HG03108 (cell line): ENCODE measurements around the gene PIWIL1.

ENCODE experiments used
- ATAC-seq: cut with Tn5 transposase; IDR thresholded peaks from one replicate; pipeline ENCODE4 v1.9.1; 2021; ENCODE audit warnings: moderate library complexity; ENCODE audit not compliant: unreplicated experiment

Gene PIWIL1

DNA sequence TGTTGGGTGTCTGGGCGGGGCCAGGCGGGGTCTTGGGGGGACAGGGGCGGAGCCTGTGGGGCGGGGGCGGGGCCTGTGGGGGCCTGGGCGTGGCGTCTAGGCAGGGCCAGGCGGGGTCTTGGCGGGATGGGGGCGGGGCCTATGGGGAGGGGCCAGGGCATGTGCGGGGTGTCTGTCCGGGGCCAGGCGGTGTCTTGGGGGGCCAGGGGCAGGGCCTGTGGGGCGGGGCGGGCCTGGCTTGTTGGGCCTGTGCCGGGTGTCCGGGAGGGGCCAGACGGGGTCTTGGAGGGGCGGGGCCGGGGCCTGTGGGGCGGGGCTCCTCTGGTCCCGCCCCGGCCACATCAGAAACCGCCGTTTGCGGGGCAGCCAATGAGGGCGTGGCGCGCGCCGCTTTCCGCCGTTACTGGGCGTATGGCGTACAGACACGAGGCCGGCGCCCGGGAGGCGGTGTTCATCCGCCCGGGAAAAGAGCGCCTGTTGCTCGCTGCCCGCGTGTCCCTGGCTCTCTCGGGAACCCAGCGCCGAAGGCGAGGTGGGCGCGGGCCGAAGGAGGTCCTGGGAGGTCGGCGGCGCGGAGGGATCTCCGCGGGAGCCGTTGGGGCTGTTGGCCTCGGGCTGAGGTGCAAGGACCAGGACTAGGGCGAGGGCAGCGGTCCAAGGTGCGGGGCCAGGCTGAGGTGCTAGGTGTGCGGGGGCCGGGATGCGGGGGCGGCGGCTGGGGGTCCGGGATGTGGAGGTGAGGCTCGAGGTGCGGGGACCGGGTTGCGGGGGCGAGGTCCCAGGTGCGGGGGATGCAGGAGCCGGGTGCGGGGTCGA is at the start of gene PIWIL1:
TSS of gene PIWIL1 (plus strand) at position 400 of the 816 bp plus-strand sequence. CDS start 4,705 bp downstream, outside the sequence.
- ATAC-seq = no peak

DNA sequence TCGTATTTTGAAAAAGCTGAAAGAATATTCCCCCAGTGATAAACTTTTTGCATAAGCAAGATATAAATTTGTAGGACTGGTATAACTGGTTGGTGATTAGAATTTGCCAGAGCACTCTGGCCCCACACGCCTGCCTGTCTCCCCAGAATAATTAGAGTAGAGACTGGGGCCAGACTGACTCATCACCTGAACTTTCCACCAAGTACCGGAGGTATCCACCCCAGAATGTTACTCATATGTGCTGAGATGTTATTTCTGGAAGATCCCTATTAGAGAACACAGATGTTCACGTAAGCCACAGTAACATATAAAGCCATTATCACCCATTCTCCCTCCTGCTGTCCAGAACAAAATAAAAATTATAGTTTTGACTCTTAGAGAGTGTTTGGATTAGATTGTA is 49.5 kb upstream of the PIWIL1 start:
- no peak for ATAC-seq

DNA sequence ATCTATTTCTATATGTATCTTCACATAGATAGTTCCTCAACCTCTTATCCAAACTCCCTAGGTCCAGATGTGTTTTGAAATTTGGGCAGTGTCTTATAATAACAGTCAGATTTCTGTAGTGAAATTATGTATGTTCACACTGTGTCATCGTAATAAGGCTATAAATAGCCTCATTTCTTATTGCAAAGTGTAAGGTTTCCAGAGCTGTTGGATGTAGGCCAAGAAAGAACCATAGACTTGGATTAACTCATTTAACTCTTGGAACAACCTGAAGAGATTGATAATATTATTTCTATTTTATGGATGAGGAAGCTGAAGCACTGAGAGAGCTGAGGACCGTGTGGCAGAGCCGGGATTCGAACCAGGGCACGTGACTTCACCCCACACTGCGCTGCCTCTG is 49.0 kb upstream of the PIWIL1 start:
- no peak for ATAC-seq

DNA sequence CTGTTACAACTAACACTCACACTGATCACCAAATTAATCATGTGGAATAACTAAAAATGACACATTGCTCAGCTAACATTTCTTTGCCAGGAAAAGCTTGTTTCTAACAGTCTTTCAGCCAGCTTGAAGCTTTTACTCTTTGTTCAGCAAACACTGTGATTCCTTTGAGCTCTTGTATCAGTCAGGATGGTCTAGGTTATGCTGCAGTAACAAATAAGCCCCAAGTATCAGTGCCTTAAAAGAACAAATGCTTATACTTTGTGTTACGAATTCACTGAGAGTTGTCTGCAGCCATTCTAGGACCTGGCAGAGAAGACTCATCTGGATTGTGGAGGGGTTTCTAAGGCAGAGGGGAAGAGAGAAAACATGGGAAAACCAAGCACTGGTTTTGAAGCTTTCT is 47.6 kb upstream of the PIWIL1 start:
- ATAC-seq = no peak

DNA sequence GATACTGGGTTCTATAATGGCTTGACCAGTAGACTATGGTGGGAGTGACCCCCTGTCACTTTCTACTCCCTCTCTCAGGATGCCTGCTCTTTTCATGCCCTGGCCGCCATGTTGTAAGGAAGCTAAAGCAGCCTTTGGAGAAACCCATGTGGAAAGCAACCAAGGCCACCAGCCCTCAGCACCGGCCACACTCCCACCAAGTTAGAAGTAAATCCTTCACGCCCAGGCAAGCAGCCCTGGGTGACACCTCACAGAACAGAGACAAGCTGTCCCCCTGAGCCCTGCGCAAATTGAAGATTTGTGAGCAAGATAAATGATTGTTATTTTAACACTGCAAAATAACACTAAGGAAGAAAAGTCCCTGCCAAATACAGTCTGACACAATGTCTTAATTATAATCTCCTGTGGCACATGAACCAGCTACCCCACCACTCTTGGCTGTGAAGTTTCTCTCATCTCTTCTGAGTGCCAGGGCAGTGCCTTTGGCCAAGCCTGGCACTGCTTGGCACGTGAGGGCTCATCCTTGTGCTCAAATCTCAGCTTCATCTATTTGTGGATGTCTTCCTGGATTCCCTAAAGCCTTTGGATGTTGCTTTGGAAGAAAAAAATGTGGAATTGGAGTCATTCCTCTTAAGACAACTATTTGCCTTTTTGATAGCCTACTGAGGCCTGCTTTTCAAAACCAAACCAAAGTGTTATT is 39.2 kb upstream of the PIWIL1 start:
- no peak for ATAC-seq

DNA sequence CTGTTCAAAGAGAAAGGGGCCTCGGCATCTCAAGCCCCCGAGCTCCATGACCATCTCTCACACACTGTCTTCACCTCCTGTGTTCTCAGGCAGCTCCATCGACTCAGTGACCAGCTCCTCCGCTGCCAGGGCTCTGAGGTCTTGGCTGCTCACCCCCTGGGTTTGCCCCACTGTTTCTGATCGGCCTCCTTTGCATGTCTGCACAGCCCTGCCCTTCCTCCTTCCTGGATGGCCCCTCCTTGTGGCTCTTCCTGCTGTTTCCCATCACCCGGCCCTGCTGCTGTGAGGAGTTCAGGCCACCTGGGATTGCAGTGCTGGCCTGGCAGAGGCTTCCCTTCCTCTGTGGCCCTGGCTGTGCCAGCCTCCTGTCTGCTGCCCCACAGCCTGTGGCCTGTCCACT is 38.1 kb upstream of the PIWIL1 start:
- no peak for ATAC-seq

DNA sequence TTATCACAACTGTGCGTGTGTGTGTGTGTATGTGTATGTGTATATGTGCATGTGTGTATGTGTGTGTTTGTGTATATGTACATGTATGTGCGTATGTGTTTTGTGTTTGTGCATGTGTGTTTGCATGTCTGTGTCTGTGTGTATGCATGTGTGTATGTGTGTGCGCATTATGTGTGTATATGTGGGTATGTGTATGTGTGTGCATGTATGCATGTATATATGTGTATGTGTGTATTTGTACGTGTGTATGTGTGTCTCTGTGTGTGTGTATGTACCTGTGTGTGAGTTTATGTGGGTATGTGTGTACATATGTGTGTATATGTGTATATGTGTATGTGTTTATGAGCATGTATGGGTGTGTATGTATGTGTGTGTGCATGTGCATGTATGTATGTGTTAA is 37.6 kb upstream of the PIWIL1 start:
- ATAC-seq = no peak

DNA sequence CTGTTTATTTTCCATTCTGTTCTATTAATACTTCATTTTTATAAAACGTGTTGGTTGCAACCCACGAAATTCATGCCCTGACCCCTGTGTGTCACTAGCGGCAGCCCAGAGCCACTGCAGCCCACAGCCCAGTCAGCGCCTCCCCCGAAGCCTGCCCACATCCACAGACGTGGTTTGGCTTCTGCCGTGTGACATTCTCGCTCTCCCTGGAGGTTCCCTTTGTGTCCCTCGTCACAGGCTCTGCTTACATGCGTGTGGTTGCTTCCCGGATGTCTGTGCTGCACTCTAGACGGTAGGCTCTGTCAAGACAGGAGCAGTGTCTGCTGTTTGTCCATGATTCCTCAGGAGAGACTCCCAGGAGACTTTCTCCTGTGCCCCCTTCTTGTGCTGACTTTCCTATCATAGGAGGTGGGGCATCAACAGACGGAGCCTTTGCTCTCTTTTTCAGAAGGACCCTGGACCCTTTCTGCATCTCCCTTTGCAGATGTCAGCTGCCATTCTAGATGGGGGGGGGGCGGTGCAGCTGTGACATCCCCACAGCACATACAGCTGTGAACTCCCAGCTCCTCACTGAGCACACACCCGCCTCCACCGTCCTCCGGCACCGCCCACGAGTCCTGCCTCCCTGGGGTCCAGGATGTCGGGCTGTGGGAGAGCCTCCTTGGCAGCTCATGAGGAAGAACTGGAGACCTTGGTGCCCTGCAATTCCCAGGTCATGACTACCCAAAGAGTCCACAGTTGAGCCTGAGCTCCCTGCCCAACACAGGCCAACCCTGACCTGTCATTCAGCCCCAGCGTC is 36.8 kb upstream of the PIWIL1 start:
- no peak for ATAC-seq

DNA sequence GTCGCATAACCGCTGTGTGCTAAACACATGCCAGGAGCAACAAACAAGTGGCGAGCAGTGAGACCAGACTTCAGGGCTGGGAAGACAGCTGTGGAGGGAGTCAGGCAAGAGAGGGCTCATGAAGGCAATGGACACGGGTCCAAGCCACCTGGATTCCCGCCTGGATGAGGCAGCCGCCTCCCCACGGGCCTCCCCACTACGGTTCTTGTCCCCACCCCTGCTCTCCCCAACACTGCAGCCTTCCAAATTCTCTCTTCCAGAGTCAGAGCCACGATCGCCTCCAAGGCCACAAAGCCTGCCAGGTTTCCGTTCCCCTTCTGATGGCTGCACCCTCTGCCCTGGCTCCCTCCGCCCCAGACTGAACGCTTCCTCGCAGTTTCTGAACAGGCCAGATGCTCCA is 36.1 kb upstream of the PIWIL1 start:
- no peak for ATAC-seq

DNA sequence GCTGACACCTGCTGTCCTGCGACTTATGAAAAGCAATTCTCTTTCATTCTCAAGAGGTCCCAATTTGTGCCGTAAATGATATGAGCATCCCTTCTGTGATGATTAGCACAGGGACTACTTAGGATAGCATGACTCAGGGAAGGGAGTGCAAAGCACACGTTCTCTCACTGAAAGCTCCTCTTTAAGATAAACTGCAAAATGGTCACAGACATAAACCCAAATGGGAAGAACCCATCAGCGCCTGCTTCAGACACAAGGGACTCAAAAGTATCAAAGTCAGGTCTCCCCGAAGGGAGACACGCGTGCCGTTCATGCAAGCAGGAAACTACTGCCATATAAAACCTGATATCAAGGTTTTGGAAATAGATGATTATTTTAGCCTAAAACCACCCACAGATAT is 33.9 kb upstream of the PIWIL1 start:
- no peak for ATAC-seq

DNA sequence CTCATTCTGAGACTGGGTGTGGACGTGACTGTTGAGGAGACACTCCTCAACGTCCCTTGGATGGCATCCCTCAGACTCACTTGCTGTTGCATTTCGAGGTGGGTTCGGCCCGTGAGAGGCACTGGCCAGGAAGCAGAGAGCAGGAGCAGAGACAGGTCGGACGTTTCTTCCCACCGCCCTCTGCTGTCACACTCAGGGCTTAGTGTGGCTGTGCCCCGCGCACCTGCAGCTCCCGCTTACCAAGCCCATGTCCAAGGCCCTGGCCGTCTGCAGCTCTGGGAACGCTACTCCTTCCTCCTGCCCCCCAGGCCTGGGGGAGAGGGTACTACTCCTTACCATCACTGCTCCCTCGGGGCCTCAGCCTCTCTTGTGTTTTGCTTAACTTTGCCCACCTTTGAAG is 29.8 kb upstream of the PIWIL1 start:
- no peak for ATAC-seq

DNA sequence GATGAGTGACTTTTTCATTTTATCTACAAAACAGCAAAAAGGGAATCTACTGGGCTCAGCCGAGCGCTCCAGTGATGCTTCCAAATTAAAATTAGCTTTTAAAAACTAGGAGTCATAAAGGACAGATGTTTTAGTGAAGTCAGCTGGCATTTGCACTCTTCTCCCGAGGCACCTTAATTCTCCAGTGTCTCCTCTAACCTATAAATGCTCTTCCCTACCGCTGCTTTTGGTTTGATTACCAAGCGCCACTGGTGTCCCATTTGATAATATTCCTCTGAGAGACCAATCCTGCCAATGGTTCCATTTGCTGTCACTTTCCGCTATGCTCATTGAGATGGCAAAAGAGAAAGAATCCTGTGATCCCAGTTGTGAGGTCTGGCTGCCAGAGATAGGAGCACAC is 29.3 kb upstream of the PIWIL1 start:
- no peak for ATAC-seq

DNA sequence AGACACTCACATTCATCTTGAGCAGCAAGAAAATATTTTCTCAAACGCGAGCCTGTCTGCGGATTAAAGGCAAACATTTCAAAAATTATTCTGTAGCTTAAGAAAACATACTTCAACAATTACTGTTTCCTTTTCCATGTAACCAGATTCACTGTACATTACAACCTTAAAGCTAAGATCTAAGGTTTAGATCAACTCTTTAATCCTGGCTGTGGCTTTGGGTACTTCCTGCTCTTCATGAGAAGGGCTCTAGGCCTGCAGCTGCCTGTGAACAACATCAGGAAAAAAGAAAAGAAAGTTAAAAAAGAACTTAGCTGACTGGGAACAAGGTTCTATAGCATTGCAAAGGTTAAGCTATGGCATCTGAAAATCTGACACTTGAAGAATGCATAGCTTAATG is 21.4 kb upstream of the PIWIL1 start:
- no peak for ATAC-seq

DNA sequence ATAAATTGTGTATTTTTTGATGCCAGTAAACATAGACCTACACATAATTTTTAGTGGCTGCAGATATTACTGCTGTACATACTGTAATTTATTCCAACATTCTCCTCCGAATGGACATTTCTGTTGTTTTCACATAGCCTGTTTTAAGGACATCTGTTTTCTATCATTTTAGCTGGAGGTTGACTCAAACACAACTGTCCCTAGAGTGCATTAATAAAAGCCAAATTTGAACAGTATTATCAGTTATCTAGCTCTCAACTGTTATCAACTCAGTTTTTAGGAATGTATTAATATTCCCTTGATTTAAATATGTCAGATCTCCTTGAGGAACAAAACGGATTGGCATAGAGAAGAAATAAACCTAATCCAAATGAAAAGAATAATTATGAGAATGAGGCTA is 17.2 kb upstream of the PIWIL1 start:
- ATAC-seq = no peak

DNA sequence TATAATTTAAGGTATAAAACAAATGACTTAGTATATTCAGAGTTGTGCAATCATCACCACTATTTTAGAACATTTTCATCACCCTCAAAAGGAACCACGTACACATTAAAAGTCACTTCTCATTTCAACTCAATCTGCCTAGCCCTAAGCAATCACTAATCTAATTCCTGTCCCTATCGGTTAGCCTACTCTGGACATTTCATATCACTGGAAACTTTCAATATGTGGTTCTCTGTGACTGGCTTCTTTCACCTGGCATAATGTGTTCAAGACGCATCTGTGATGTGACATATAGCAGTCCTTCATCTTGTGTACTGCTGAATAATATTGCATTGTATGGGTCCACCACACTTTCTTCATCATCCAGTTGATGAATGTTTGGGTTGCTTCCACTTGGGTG is 15.4 kb upstream of the PIWIL1 start:
- no peak for ATAC-seq

DNA sequence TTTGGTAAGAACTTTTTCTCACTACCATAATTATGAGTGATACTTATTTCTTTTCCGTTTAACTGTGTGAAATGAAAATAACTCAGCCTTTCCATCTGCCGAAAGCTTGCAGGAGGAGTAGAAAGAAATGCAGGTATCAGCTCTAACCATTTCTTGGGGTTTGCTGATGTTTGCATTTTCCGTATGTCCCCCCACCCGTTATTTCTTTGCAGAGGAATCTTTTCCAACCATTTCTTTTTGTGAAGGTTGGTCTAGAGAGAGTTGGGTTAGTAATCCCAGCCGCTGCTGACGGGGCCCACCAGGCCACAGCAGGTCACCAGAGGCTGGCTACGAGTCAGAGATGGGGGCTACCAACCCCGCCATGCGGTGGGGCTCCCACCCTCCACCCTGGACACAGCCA is 7.0 kb upstream of the PIWIL1 start:
- ATAC-seq = no peak

DNA sequence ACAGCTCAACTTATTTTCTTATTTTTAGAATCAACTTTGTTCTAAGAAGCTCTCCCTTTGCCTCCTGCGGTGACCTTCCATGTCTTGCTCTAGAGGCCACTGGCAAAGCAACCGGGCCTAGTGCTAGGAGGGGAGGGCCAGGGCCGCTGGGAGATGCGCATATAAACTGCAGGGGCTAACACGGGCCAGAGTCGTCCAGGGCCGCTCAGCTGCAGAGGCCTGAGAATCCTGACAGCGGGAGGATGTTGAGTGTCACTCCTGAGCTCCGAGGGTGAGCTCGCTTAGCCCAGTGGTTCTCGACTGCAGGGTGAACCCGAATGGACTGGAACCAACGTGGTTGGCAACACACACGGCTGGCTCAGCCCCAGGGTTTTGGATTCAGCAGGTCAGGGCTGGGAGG is 6.5 kb upstream of the PIWIL1 start:
- ATAC-seq = no peak

DNA sequence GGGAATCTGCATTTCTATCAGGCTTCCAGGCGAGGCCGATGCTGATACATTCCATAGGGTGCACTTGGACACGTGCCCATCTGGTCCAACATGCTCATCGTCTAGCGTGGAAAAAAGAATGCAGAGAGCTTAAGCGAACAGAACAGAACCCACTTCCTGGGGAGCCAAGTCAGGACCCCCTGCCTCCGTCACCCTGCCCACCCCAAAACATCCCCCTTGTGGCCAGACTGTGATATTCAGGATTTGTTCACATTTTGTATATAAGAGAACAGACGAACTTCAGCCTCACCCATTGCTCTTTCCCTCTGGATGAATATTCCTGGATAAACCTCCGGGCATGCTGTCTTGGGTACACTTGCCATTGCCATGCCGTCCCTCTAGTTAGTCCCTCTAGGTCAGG is 4.3 kb upstream of the PIWIL1 start:
- no peak for ATAC-seq

DNA sequence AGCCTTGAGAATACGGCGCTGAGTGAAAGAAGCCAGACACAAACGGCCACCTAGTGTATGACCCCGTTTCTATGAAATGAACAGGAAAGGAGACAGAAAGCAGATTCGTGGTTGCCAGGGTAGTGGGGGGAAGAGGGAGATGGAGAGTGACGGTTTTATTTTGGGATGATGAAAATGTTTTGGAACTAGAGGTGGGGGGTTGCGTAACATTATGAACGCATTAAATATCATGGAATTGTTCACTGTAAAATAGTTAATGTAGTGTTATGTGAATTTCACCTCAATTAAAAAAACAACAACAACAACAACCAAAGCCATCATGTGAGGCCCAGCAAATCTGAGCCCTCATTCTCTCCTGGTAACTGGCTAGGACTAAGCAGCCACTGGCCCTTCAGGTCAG is 3.3 kb upstream of the PIWIL1 start:
- ATAC-seq = no peak

DNA sequence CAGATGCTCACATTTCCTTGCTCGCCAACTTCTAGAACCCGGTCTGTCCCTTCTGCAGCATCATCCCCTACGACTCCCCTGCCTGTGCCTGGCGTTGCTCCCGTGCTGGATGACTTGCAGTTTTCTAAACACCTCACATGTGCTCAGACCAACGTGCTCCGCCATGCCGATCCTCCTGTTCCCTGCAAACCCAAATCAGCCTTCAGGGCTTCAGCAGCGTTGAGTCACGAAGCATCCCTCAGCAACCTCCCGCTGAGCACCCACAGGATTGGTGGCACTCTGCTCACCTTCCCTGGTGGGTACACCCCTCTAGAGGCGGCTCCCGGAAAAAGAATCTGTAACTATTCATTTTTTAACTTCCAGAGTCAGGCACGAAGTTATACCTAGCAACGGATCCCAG is 2.8 kb upstream of the PIWIL1 start:
- no peak for ATAC-seq

DNA sequence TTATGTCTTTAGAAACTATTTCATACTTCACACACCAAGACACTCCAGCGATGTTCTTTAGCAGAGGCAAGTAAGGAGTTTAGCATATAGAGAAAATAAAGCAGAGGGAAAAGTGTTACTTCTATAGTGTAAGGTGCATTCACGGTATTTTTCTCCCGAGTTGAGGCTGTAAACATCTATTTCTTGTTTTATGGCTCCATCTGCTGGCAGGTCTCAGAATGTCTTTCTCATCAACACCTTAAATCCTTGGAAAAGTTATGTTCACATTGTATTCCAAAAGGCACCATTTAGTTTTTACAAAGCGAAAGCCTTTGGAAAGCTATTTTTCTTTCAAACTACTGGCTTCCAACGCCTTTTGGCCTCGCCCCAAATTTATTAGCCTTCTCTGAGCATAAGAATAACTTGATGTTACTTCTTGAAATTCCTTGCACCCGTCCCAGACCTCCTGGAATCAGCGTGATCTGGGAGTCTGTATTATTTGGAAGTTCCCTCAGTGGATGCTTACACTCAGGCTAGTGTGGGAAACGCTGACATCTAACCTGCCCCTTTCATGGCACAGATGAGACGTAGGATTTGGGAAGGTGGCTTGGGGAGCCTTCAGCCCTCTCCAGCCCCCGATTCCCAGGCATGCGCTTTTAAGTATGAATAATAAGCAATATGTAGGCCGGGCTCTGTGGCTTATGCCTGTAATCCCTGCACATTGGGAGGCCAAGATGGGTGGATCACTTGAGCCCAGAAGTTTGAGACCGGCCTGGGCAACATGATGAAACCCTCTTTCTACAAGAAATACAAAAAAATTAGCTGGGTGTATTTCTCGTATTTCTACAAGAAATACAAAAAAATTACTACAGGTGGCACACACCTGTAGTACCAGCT is 1.9 kb upstream of the PIWIL1 start:
- no peak for ATAC-seq
